NCI-H2227 treated with DMSO at 0.1 percent for 48 hours (cell line): Measurements from ENCODE around the gene EEFSEC.

Source experiments
- DNase-seq: peaks from one replicate; lab custom pipeline; 2025; lab: John Stamatoyannopoulos, UW

EEFSEC gene

DNA sequence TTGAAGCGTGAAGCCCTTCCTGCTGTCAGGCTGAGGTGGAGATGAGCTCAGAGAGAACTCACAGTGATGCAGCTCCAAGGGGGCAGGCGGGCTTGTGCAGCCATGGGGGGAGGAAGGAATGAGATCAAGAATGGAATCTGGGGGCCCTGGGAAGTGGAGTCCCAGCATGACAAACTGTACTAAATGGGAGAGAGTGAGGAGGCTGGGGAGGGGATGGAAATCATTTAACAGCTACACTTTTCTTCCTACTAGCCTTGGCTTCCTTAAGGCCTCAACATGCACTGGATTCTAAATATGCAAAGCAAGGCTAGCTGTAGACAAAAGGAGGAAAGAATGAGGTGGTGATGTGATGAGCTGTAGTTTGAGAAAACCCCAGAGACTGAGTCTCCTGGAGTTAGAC is 133.9 kb downstream of the EEFSEC start:
- DNase-seq: no peak

DNA sequence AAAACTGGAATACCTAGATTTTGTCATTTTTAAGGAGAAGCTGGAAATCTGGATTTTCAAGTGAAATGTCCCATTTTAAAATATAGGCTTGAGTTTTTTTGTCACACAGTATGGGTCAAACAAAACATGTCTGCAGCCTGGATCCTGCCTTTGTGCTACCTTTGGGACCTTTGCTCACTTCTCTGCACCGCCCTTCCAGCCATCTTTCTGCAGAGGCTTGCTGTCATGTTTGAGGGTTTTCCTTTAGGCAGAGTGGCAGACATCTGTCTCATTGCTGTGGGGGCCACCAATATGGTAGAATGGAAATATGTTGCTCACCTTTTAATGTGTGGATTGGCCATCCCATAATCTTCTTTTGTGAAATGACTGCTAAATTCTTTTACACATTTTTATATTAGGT is 136.3 kb downstream of the EEFSEC start:
- DNase-seq: no peak

DNA sequence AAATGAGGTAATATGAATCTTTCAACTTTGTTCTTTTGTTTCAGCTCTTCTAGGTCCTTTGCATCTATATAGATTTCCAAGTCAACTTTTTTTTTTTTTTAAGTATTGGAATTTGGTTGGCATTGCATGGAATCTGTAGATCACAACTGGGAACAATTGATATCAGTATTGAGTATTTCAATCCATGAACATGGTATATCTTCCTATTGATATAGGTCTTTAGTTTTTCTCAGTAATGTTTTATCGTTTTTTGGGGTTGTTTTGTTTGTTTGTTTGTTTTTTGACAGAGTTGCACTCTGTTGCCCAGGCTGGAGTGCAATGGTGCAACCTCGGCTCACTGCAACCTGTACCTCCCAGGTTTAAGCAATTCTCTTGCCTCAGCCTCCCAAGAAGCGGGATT is 137.2 kb downstream of the EEFSEC start:
- no peak for DNase-seq

DNA sequence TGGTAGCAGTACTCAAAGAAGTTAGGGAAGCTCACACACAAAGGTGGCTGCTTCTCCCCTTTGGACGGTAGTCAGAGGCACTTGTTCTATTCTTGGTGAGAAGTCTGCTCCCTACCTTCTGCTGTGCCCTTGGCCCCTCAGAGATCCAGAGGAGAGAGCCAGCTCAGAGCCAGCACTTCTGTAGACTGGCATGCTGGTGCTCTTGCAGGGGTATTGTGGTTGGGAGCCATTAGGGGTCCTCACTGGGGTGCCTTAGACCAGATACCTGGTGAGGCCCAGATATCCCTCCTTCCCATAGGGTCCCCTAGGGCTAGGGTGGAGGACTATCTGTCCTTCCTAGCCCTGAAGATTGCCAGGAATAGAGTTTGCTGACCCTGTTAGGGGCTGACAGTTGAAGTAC is 140.6 kb downstream of the EEFSEC start:
- DNase-seq: no peak

DNA sequence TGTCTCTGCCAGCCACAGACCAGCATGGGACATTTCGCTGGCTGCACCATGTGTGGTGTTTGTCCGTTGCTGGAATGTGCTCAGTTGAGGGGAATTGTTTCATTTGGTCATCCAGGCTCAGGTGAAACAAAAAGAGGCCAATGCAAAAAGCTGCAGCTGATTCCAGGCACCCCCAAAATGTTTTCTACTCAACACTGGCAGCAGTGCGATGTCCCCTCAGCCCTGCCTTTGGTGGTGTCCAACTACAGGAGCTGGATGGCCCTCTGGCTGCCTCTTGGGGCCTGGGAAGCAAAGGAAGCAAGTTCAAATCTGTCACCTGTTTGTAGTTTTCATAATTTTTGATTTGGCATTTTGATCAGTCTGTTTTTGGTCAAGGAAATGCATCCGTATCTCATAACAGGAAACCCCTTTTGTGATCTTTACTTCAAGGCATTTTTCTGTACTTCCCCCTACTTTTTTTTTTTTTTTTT is 141.8 kb downstream of the EEFSEC start:
- DNase-seq: no peak

DNA sequence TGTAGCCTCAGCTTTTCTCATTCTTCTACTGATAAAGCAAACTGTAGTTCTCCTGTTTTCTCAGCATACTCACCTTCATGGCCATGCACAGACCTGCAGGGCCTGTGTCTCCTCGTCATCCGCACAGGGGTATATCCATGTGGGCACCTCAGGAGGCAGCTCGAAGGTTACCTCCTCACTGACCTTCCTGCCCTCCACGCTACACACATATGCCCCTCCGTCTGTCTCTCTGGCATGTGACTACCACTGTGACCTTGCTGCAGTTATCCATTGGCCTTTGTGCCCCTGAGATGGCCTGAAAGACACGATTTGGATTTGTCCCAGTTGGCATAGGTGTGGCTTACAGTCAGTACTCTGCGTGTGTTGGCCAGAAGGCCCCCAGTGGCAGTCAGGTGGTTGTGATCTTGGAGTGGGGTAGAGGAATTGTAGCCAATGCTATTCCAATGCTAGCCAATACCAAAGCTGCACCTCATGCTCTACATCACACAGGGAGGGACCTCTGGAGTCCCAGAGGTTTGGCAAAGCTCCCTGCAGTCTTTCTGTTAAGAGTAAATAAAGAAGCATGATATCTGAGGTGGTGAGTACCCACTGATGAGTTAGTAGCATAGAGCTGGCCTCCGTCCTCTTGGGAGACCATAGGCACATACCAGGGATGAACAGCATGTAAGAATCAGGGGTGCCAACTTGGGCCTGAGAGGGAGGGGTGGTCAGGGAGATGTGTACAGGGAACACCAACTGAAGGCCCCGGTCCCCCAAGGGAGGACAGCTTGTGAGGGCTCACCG is 143.4 kb downstream of the EEFSEC start:
- no peak for DNase-seq

DNA sequence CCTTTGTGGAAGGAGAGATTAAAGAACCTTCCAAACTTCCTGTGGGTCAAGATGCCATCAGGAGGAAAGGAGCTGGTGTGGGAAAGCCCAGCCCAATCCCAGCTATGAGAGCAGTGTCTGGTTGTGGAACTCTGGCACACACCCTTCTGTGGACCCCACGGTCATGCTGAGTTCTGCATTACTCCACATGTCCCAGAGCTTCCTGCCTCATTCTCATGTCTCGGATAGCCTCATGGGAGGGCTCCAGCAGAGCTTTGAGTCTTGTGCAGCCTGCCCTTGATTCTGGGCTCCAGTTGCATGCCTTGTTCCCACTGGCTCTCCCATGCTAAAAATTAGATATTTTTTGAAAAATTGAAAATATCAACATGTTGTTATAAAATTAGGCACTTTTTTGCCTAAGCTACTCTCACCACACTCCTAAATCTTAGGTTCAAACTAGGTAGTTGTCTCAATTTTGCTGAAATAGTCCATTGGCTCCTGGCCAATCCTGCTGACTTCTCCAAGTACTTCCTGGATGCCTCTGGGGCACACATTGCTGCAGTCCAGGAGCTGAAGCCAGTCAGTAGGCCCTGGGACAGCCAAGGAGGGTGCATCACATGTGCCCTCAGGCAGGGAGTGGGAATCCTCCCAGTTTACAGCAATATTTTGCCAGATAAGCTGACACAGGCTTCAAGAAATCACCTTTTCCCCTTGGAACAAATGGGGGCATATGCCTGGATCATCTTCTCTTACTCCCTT is 144.3 kb downstream of the EEFSEC start:
- DNase-seq: no peak

DNA sequence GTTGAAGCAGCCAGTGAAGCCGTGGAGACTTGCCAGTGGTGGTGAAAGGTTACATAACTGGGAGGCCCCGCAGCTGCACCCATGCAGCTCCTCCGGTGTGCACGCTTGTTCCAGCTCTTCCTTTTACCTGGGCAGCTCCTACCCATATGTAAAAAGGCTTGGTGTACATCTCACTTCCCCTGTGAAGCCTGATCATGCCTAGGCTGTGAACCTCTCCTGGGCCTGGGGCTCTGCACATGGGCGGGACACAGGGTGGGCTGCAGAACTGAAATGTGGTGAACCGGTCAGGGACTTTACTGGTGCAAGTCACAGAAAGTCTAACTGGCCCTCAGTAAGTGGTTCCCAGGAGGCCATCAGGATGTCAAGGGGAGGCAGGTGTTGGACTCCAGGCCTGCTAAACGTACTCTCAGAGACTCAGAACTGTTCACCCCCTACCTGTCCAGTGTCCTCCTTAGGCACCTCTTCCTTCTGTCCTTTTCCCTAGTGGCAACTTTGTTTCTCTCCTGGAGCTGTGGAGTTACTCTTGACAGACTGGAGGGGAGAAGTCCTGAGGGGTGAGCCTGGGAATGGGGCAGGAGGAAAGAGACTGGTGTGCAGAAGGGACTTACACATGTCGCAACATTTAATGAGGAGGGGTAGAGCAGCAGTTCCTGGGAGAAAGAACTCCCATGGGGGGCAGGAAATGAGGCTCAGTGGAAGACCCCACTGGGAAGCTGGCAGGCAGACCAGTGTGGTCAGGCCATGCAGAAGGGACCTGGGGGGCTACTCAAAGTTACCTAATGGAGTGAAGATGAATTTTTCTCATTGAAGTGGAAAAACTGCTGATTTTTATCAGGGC is 148.1 kb downstream of the EEFSEC start:
- no peak for DNase-seq

DNA sequence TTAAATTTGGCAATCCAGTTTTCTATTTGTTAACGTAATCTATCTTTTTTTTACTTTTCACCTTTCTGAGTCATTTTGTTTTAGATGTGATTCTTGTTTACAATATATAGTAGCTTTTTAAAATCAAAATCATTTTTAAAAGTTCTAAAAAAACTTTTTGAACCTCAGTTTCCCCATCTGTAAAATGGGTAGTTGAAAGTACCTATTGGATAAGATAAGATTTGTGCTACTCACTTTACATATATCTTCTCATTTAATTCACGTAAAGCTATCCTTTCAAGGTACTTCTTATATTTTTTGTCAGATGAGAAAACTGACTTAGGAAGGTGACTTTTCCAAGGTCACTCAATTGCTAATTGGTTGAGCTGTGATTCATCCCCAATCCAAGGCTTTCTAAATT is 153.2 kb downstream of the EEFSEC start:
- no peak for DNase-seq

DNA sequence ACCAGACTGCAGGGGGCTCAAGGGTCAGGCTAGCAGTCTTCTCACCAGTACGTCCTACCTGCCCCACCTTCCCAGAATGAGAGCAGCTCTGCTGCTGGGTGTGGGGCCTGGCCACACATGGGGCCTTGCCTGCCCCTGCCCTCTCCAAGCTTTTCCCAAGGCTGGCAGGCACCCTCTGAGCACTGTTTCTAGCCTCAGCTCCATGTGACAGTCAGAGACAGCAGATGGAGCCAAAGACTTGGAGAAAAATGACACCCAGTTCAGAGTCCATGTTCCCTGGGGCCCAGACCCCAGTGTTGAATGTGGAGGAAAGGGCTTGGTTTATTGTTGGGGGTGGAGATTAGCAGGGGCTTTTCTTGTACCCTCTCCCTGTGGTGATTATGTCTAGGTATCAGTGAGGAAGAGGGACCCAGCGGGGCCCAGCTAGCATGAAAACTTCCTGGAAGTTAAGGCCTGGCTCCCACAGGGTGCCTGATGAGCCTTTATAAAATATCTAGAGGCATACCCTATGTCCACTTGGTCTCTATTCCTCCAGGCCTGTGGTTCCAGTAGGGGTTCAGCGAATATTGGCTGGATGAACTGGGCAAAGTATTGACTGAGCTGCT is 153.8 kb downstream of the EEFSEC start:
- no peak for DNase-seq

DNA sequence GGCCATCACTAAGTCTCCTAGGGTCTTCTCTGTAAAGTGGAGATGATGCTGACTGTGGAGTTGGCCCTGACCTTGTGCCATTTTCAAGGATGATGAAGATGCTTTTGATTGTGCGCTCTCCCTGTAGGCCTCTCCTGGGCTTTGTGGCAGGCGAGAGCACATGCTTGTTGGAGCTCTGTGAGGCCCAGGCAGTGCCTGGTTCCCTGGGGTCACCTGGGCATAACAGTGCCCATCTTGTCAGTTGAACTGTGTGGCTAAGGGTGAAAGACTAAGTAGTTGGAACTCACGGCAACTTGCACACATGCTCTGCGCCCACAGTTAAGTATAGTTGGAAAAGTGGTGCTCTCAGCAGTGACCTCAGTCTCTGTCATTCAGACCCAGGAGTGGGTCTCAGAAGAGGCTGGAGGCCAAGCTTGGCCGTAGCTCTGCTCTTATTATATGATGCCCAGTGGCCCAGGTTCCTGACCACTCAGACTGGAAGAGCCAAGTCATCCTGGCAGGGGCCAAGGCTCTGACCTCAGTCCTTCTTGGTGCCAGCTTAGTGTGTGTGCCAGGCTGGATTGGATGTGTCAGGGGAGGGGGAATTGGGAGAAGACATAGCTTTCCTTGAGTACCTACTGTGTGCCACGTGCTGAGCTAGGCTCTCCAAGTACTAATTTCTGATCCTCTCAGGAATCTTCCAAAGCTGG is 154.6 kb downstream of the EEFSEC start:
- DNase-seq: no peak

DNA sequence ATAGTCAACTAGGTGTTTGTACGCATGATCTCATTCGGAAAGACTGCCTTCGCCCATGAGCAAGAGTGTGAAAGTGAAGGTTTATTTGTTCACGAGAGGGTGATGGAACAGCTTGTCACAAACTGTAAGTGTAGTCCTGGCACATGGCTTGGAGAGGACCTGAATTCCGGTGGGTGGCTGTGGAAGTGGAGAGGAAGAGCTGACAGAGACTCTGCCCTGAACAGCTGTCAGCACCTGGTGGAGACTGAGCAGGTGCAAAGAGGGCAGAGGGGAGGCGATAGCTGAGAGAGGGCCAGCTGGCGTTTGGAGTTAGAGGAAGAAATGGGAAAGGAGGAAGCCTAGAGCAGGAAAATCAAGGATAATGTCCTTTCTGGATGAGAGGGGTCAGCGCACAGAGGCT is 155.7 kb downstream of the EEFSEC start:
- no peak for DNase-seq

DNA sequence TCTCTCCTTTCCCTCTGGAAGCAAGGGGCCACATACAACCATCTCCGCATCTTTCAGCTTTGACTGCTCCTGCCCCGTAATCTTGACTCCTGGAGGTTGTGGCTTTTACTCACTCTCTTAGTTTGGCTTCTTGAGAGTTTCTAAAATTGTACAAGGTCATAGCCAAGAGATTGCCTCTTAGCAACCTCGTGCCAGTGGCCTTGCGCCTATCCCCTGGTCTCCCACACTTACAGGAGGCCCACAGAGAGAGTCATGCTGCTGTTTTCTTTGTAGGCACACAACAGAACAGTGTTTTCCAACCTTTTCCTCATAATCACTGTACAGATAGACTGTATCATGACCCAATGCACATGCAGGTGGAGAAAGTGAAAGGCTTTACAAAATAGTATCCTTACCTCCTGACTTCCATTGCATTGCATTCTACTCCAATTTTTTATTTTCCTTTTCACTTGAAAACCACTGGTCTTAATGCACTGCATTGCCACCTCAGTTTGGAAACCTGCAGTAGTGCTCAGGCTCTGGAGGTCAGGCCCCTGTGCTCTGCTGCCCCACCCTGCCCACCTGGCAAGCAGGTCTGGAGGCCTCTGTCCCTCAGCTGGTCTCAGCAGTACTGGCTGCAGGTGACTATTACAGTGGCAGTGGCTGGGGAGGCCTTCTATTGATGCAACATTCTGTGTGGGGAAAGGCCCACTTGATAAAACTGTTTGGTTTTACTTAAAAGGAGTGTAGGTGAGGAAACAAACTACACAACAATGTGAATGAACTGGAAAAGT is 157.2 kb downstream of the EEFSEC start:
- no peak for DNase-seq

DNA sequence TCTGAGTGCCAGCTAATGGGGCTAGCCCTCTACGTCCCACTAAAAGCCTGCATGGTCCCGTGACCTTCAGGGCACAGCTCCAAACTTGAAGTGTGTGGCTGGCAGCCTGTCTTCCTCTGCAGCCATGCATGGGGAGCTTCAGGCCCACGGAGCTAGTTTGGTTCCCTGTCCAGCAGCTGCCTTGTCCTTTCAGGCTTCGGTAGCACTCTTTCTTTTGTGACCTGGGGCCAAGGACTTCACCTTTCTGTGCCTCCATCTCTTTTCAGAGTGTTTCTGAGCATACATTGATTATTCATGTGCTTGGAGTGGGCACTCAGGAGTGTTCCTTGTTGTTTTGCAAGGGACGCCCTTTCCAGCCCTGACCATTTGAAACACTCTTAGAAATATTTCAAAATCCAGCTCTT is 158.2 kb downstream of the EEFSEC start:
- no peak for DNase-seq

DNA sequence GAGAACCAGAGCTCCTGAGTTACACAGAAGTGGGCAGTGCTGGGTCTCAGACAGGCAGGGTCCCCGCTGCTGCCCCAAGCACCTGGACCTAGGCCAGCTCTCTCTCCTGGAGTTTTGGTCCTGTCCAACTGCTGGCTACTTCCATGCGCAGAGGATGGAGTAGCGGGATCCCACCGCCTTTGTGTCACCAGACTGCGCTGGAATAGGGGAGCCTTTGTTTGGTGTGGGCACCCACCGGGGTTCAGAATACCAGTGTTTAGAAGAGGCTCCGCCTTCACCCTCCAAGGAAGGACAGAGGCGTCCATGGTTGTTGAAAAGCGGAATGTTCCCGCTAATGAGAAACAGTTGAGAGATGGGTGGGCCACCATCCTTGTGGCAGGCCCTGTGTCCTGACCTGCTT is 159.0 kb downstream of the EEFSEC start:
- DNase-seq: no peak

DNA sequence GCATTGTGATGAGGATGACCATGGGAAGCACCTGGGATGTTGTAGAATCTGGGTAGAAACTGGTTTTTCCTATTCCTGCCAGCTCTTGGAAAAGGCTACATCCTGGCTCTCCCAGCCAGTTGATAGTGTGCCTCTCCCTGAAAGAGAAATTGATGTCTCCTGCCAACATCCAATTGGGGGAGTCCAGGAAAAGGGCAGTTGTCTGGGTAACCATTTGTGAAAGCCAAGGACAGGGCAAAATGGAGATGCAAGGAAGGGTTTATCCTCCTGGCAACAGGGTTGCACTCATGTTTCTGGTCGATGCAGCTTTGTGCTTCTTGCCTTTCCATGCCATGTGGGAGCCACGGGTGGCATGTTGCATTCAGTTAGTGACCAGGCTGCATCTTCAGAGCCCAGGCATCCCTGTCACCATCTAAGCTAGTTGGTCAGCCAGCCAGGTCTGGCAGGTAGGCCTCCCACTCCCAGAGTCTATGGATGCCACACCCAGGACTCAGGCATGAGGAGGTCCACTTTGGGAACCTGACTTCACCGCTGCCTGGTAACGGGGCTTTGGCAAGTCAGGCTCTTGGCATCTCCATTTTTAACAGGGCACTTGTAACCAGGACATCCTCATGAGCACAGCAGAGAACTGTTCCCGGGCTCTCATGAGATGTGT is 159.9 kb downstream of the EEFSEC start:
- DNase-seq: no peak

DNA sequence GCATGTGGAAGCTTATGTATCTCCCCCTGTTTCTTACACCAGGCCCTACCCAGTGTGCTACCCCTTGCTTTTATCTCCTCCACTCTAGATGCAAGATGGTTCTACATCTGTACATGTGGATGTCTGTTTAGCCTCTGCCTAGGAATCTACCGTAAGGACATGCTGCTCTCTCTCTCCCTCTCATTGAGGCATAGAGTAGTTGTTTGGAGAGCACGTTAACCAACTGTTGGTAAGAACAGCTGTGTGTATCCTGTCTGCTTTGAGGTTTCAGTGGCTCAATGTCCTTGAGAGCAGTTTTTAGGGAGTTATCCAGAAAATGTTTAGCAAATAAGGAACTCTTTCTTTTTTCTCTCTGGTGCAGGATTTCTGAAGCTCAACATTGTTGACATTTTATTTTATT is 160.7 kb downstream of the EEFSEC start:
- no peak for DNase-seq

DNA sequence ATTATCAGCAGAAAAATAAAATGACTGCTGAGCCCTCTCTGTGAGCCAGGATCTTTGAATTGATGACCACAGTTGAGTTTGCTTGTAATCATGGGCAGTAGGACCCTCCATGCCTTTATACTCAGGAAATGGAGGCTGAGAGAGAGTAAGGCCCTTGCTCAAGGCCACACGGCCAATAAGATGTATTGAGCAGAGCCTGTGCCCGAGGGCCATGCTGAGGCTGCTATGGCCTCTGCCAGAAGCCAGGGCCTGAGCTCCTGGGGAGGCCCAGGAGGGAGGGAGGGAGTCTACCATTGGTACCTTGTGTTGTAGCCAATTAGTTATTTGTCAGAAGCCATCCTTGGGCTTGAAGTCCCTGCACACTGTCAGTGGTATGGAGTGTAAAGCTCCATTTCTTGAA is 162.0 kb downstream of the EEFSEC start:
- no peak for DNase-seq

DNA sequence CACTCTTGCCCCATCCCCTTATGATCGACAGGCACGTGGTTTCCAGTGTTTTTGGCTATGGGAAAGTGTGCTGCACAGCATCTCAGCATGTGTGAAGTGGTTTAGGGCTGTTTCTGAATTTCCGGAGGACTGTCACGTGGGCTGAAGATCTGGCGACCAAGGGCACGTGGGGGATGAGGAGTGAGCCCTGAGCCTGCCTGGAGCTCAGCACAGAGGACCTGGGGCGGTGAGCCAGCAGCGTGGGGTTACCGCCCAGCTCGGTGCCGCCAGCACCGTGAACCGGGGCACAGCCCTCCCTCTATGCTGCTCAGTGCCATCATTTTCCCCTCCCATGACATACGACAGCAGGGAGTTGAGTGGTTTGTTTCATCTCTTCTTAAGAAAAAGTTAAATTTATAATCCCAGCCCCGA is 163.2 kb downstream of the EEFSEC start:
- DNase-seq: no peak

DNA sequence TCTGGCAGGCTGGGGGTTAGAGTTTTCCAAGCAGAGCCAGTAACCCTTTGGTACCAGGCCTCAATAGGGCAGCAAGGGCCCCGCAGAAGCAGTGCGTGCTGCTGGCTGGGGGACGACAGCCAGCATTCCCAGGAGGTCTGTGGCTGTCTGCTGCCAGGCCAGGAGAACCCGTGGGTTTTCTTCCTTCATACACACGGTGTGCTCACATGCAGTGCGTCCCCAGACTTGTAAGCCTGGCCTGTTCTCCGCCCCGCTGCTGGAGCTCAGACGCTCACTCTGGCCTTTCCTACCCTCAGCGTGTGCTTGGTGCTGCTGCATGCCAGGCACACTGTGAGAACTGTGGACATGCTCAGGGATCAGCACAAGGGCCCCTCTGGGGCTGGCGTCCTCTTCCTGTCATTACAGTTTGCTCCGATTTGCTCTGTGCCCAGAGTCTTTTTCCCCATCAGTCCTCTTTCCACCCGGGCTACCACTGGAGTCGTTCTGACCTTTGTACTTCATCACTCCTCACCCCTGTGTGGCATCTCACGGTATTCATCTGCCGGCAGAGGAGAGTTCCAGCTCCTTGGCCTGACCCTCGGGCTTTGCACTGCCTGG is 163.9 kb downstream of the EEFSEC start:
- DNase-seq: no peak
